ENCODE results near the gene LOX.

The LOX gene

GRCh38 chr5:122053181-122054109 lies 24.6 kb downstream of the LOX start:
- no peak for DNase-seq (ENCODE audit: low read depth)

GRCh38 chr5:122051569-122051968 lies 26.5 kb downstream of the LOX start:
- no peak for DNase-seq (ENCODE audit: low read depth)

GRCh38 chr5:122050959-122051358 lies 27.1 kb downstream of the LOX start:
- DNase-seq (ENCODE audit: low read depth): no peak

GRCh38 chr5:122040636-122041302 lies 37.3 kb downstream of the LOX start:
- DNase-seq (ENCODE audit: low read depth): no peak

DNA sequence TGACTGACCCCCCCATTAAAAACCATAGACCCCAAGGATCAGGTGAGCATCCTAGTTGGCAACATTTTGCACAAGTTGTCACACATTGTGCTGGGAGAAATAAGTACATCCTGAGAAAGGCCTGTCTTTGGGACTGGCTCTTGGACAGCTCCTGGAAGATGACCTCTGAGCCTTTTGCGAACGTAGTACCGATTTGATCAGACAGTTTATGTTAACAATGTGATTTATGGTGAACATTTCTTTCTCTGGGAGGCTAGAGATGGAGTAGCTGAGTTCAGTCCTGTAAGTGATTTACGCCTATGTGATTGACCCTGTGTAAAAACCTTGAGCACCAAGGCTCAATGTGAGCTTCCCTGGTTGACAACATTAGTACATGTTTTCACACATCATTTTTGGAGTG lies 41.7 kb downstream of the LOX start:
- no peak for DNase-seq (ENCODE audit: low read depth)

DNA sequence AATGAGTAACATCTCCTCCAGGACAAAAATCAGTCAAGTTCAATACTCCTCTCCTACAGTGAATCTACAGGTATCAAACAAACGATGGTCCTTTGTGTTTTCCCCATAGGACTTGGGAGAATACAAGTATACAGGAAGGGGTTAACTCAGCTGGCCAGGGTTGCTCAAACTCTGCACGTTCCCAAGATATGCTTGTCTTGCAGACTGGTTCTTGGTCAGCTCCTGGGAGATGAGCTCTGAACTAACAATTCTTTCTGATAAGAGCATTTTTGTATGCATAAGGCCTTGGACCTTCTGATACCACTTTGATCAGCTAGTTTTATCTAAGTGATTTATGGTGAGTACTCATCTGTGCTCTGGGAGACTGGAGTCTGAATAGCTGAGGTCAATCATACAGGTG lies 42.1 kb downstream of the LOX start:
- DNase-seq (ENCODE audit: low read depth): no peak

GRCh38 chr5:122031836-122032235 lies 46.2 kb downstream of the LOX start:
- DNase-seq (ENCODE audit: low read depth): no peak

DNA sequence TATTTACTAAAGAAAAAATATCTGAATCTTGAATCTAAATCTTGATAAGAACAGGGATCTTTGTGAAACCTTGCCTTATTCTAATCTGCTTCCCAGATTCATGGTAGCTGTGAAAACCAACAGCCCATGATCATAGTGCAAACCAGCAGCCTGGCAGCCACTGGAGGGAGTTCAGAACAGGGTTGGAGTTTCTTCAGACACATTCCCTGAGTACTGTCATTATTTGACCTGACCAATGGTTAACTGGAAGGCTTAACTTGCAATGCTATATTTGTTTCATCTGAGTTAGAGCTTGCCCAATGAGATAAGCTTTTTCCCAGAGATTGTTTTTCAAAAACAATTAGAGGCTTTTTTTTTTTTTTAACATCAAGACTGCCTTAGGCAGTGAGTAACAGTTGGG lies 47.8 kb downstream of the LOX start:
- no peak for DNase-seq (ENCODE audit: low read depth)

DNA sequence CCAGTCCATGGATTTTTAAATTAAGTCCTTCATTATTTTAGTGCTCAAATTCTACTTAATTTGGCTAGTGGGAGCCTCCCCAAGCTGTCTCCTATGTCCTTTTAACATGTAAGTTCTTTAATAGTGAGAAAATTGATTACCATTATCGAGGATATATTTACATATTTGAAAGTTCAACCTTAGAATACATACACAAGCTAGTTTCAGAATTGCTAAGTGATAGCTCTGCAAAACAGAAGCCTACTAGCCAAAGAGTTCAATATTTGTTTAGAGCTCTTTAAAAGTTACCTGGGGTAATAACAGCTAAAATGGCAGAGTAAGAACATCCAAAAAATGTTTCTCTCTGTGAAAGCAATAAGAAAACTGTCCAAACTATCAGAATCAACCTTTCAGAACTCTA lies 48.2 kb downstream of the LOX start:
- no peak for DNase-seq (ENCODE audit: low read depth)

DNA sequence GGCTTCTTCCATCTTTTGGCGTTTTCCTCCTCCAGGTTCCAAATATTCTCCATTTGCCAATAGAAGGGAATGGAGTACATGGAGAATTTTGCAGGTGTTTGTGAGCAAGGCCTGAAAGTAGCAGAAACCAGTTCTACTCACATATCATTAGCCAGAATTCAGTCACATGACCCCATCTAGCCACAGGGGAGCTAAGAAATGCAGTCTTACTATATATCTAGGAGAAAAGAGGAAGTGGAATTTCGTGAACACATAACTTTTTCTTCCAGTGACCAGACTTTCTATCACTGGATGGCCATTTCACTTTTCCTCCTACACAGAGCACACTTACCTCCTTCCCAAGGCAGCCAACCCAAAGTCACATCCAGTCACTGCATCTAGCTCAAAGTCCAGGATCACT lies 55.1 kb downstream of the LOX start:
- DNase-seq (ENCODE audit: low read depth): no peak

GRCh38 chr5:122019919-122020590 lies 58.0 kb downstream of the LOX start:
- DNase-seq (ENCODE audit: low read depth): no peak

DNA sequence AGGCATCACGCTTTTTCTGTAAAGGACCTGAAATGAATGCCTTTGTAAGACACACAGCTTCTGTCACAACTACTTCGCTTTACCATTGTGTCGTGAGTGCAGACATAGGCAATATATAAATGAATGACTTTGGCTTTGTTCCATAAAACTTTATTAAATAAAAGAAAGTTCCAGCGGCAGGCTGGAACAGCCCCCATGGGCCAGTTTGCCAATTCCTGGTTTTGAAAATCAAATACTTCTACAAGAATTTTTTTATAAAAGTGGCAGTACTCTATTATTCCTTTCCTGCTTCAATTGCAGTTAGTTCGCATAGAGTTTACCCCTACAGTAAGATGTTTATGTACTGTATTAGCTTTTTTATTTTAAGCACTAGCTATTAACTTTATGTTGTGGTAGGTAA lies 62.6 kb downstream of the LOX start:
- DNase-seq (ENCODE audit: low read depth): no peak

DNA sequence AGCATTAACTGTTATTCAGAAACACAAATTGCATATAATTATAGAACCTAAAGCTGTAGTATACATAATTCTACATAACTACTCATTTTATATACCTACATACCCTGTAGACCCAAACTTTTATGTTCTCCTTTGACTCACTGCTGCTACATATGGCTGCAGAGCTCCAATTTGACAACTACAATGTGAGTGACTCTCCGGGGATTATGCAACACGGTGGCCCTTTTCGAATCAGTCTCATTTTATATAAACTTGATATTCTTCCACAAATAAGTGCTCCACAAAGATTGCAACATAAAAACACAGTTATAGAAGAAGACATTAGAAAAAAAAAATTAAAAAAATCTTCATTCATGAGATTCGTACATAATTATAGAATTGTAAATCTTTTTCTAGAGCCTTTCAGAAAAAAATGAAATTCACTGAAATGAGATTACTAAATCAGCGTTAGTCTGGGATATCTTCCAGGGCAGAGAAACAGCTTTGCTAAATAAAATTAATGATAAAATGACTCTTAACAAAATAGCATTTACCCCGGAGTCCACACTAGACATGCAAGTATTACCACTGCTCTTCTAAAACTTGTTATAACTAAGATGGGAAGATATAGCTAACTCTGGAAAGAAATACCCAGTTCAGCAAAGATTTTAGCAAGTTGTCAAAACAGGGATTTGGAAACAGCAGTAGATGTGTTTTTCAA lies 63.7 kb downstream of the LOX start:
- no peak for DNase-seq (ENCODE audit: low read depth)
